Neural cell (in vitro differentiated cells): Measurements from ENCODE around the gene VCX2. TPM values are rescaled to one million over a fixed set of nuclear protein-coding genes. Genes with fewer than 3 reads are reported as not detected.

ENCODE experiments used
- H2AFZ ChIP-seq: fragments of 200-600, 300-800 bp; sonication (generic), shearing (Covaris generic); 2 replicates; pipeline ENCODE4 v1.6.0; 2014; ENCODE audit warnings: low read depth, mild to moderate bottlenecking, antibody characterized with exemption, low read length, moderate library complexity
- H3F3A ChIP-seq: fragments of 200-600 bp; shearing (Covaris generic); 2 replicates; pipeline ENCODE4 v1.6.1; 2016; ENCODE audit warnings: mild to moderate bottlenecking, moderate library complexity, mixed read lengths, antibody characterized with exemption, low read length; ENCODE audit not compliant: insufficient read depth, poor library complexity, severe bottlenecking
- H3K27ac ChIP-seq: fragments of 200-600, 300-800 bp; sonication (generic), shearing (Covaris generic); 2 replicates; pipeline ENCODE4 v1.5.1; 2014; ENCODE audit warnings: mild to moderate bottlenecking, low read length, moderate library complexity
- H3K27me3 ChIP-seq: fragments of 300-800, 200-600 bp; sonication (generic), shearing (Covaris generic); 2 replicates; pipeline ENCODE4 v1.6.0; 2014; ENCODE audit warnings: mild to moderate bottlenecking, low read depth, low read length, moderate library complexity; ENCODE audit not compliant: insufficient read depth
- H3K36me3 ChIP-seq: fragments of 300-800, 200-600 bp; sonication (generic), shearing (Covaris generic); 2 replicates; pipeline ENCODE4 v1.5.1; 2014; ENCODE audit warnings: mild to moderate bottlenecking, antibody characterized with exemption, low read length, moderate library complexity; ENCODE audit not compliant: insufficient read depth
- H3K4me2 ChIP-seq: fragments of 300-800, 200-600 bp; sonication (generic), shearing (Covaris generic); 2 replicates; pipeline ENCODE4 v1.6.0; 2014; ENCODE audit warnings: mild to moderate bottlenecking, low read length
- H3K4me3 ChIP-seq: fragments of 300-800, 200-600 bp; sonication (generic), shearing (Covaris generic); 2 replicates; pipeline ENCODE4 v1.5.1; 2014; ENCODE audit warnings: mild to moderate bottlenecking, low read length, moderate library complexity
- H3K79me2 ChIP-seq: fragments of 200-600 bp; shearing (Covaris generic); replicated peaks from 2 replicates; pipeline ENCODE4 v1.6.0; 2014; ENCODE audit warnings: mild to moderate bottlenecking, low read length, moderate library complexity; ENCODE audit not compliant: insufficient read depth
- H3K9ac ChIP-seq: fragments of 300-800, 200-600 bp; sonication (generic), shearing (Covaris generic); 2 replicates; pipeline ENCODE4 v1.6.1; 2016; ENCODE audit warnings: mild to moderate bottlenecking, low read length, mixed read lengths
- H3K9me2 ChIP-seq: fragments of 200-600 bp; shearing (Covaris generic); 2 replicates; pipeline ENCODE4 v1.6.1; 2016; ENCODE audit warnings: mild to moderate bottlenecking, low read length, mixed read lengths; ENCODE audit not compliant: insufficient read depth
- H3K9me3 ChIP-seq: fragments of 200-600, 300-800 bp; sonication (generic), shearing (Covaris generic); 2 replicates; pipeline ENCODE4 v1.6.1; 2016; ENCODE audit warnings: mild to moderate bottlenecking, mixed run types, low read length, moderate library complexity, mixed read lengths
- H4K20me1 ChIP-seq: fragments of 200-600 bp; shearing (Covaris generic); 2 replicates; pipeline ENCODE4 v1.6.1; 2016; ENCODE audit warnings: mild to moderate bottlenecking, mixed run types; ENCODE audit not compliant: insufficient read depth
- EP300 ChIP-seq: fragments of 450-650 bp; conservative IDR thresholded peaks from 2 replicates; pipeline ENCODE4 v1.6.1; 2014; ENCODE audit warnings: antibody characterized with exemption, mild to moderate bottlenecking, moderate library complexity; ENCODE audit not compliant: poor library complexity, severe bottlenecking
- EZH2 ChIP-seq: fragments of 200-600, 300-800 bp; shearing (Covaris generic), sonication (generic); IDR thresholded peaks from 2 replicates; pipeline ENCODE4 v1.6.1; 2014; ENCODE audit warnings: antibody characterized with exemption, low read length, borderline replicate concordance, mild to moderate bottlenecking; ENCODE audit not compliant: insufficient read depth, poor library complexity, severe bottlenecking
- MXI1 ChIP-seq: fragments of 450-650 bp; conservative IDR thresholded peaks from 2 replicates; pipeline ENCODE4 v1.6.1; 2014; ENCODE audit warnings: antibody characterized with exemption, mild to moderate bottlenecking; ENCODE audit not compliant: poor library complexity, severe bottlenecking
- POLR2AphosphoS5 ChIP-seq: IDR thresholded peaks from 2 replicates; pipeline ENCODE4 v1.6.1; 2012
- RAD21 ChIP-seq: fragments of 450-650 bp; conservative IDR thresholded peaks from 2 replicates; pipeline ENCODE4 v1.6.1; 2014; ENCODE audit warnings: antibody characterized with exemption, mild to moderate bottlenecking, moderate library complexity
- REST ChIP-seq: IDR thresholded peaks from 2 replicates; pipeline ENCODE4 v1.6.1; 2012; ENCODE audit warnings: borderline replicate concordance
- SMC3 ChIP-seq: fragments of 450-650 bp; conservative IDR thresholded peaks from 2 replicates; pipeline ENCODE4 v1.6.1; 2014; ENCODE audit warnings: antibody characterized with exemption, mild to moderate bottlenecking, moderate library complexity; ENCODE audit not compliant: poor library complexity
- TAF1 ChIP-seq: IDR thresholded peaks from 2 replicates; pipeline ENCODE4 v1.6.1; 2012; ENCODE audit warnings: low read depth
- polyA plus RNA-seq: library from polyadenylated mRNA; depleted of rRNA; stranded (reverse); fragments of >200 nt; gene quantifications from 2 replicates; pipeline ENCODE4 v1.2.3, GENCODE V29; 2014
- TF ChIP-seq, protein P1 (sequence below): fragments of 450-650 bp; IDR thresholded peaks from 2 replicates; pipeline ENCODE4 v1.5.1; 2014; ENCODE audit warnings: antibody characterized with exemption, mild to moderate bottlenecking, moderate library complexity; ENCODE audit not compliant: poor library complexity, severe bottlenecking

Gene VCX2
- polyA plus RNA-seq, 1 donor from 2014 or later, result not detected

GRCh38 chrX:8147226-8147625 lies 23.8 kb downstream of the VCX2 start:
- Histone ChIP-seq H3K9me2 (no peaks in the 10 kb centered on the region), H3K79me2 (no peaks in the 10 kb centered on the region), H2AFZ (no peak overlapping the region), H3K4me2 (no peak overlapping the region), H3K9ac (no peak overlapping the region), H3K27ac (no peak overlapping the region), H3K27me3 (no peaks in the 10 kb centered on the region), H3K4me3 (no peak overlapping the region), H4K20me1 (no peaks in the 10 kb centered on the region), H3K9me3 (no peaks in the 10 kb centered on the region), H3F3A (no peaks in the 10 kb centered on the region), H3K36me3 (no peaks in the 10 kb centered on the region)
- TF ChIP-seq EP300 (no peak), TAF1 (no peak), REST (no peak), POLR2AphosphoS5 (no peak), MXI1 (no peak), RAD21 (no peak), SMC3 (no peak), EZH2 (no peak)
- TF ChIP-seq, protein P1, sequence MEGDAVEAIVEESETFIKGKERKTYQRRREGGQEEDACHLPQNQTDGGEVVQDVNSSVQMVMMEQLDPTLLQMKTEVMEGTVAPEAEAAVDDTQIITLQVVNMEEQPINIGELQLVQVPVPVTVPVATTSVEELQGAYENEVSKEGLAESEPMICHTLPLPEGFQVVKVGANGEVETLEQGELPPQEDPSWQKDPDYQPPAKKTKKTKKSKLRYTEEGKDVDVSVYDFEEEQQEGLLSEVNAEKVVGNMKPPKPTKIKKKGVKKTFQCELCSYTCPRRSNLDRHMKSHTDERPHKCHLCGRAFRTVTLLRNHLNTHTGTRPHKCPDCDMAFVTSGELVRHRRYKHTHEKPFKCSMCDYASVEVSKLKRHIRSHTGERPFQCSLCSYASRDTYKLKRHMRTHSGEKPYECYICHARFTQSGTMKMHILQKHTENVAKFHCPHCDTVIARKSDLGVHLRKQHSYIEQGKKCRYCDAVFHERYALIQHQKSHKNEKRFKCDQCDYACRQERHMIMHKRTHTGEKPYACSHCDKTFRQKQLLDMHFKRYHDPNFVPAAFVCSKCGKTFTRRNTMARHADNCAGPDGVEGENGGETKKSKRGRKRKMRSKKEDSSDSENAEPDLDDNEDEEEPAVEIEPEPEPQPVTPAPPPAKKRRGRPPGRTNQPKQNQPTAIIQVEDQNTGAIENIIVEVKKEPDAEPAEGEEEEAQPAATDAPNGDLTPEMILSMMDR, result no peak

DNA sequence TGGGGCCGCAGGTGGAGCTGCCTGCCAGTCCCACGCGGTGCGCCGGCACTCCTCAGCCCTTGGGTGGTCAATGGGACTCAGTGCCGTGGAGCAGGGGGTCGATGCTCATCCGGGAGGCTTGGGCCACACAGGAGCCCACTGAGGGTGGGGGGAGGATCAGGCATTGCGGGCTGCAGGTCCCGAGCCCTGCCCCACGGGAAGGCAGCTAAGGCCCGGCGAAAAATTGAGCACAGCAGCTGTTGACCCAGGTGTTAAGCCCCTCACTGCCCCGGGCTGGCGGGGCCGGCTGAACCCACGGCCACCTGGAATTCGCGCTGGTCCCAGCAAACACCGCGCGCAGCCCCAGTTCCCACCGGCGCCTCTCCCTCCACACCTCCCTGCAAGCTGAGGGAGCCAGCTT lies 26.1 kb downstream of the VCX2 start:
- Histone ChIP-seq H3K9ac (no peak overlapping the region), H3F3A (no peaks in the 10 kb centered on the region), H3K27me3 (no peaks in the 10 kb centered on the region), H3K4me2 (no peak overlapping the region), H2AFZ (no peak overlapping the region), H3K4me3 (no peak overlapping the region), H4K20me1 (no peaks in the 10 kb centered on the region), H3K9me2 (no peaks in the 10 kb centered on the region), H3K27ac (no peak overlapping the region), H3K79me2 (no peaks in the 10 kb centered on the region), H3K36me3 (no peaks in the 10 kb centered on the region), H3K9me3 (no peaks in the 10 kb centered on the region)
- TF ChIP-seq EZH2 (no peak), MXI1 (no peak), REST (no peak), RAD21 (no peak), EP300 (no peak), TAF1 (no peak), SMC3 (no peak), POLR2AphosphoS5 (no peak)
- TF ChIP-seq, protein P1, result no peak
